H1 (cell line): ENCODE results near the gene C4orf46. TPM values are rescaled to one million over a fixed set of nuclear protein-coding genes. Genes with fewer than 3 reads are reported as not detected.

ENCODE experiments used
- CTCF ChIA-PET: fragments of 300-600 bp; sonication (Branson Sonifier 250); formaldehyde crosslinking; loops from one replicate; lab custom pipeline; 2021; ENCODE audit not compliant: partially characterized antibody; lab: Charles Lee
- POLR2A ChIA-PET: fragments of 300-600 bp; sonication (Branson Sonifier 250); formaldehyde crosslinking; loops from one replicate; lab custom pipeline; 2021; ENCODE audit warnings: inconsistent platforms; ENCODE audit not compliant: partially characterized antibody; lab: Charles Lee
- DNase-seq, 2 experiments: peaks; one replicate each; pipeline versions ENCODE4 v3.0.0 to v3.0.0-alpha.2; 2010 to 2022; ENCODE audit warnings: low spot score in 2 of 2, low read depth in 1 of 2, mixed read lengths in 1 of 2
- FAIRE-seq: peaks from 2 replicates; lab custom pipeline; 2011; peaks lifted over from hg19 to GRCh38; lab: Jason Lieb, UNC
- H2AFZ ChIP-seq: 2 replicates; pipeline ENCODE4 v1.8.1; 2012; ENCODE audit warnings: low read length, inconsistent platforms
- H2AK5ac ChIP-seq: 2 replicates; pipeline ENCODE4 v1.6.1; 2013; ENCODE audit warnings: low read depth, low read length
- H2BK120ac ChIP-seq: replicated peaks from 2 replicates; pipeline ENCODE3; 2013; ENCODE audit warnings: low read depth, low read length, inconsistent platforms
- H2BK12ac ChIP-seq: 2 replicates; pipeline ENCODE4 v1.6.1; 2013; ENCODE audit warnings: low read depth, low read length
- H2BK15ac ChIP-seq: 2 replicates; pipeline ENCODE4 v1.6.1; 2013; ENCODE audit warnings: low read length
- H2BK20ac ChIP-seq: 2 replicates; pipeline ENCODE4 v1.6.1; 2013; ENCODE audit warnings: low read length
- H2BK5ac ChIP-seq: 2 replicates; pipeline ENCODE4 v1.6.1; 2013; ENCODE audit warnings: low read depth, low read length
- H3K14ac ChIP-seq: 2 replicates; pipeline ENCODE4 v1.6.1; 2013; ENCODE audit warnings: inconsistent platforms; ENCODE audit not compliant: insufficient read length
- H3K18ac ChIP-seq: 2 replicates; pipeline ENCODE4 v1.6.1; 2013; ENCODE audit warnings: low read length; ENCODE audit errors: extremely low read depth
- H3K23ac ChIP-seq: 2 replicates; pipeline ENCODE4 v1.6.1; 2013; ENCODE audit warnings: inconsistent platforms; ENCODE audit not compliant: insufficient read length
- H3K23me2 ChIP-seq: 2 replicates; pipeline ENCODE4 v1.6.1; 2013; ENCODE audit warnings: low read depth, low read length
- H3K27ac ChIP-seq: 2 replicates; pipeline ENCODE4 v1.6.1; 2011; ENCODE audit warnings: low read depth, low read length, inconsistent platforms
- H3K27me3 ChIP-seq, 4 experiments: replicated peaks in 1 of 4; 1 replicate in 1 of 4; 2 replicates in 3 of 4; pipeline versions ENCODE4 v1.6.1 to v1.8.1; 2011 to 2013; ENCODE audit warnings: low read length in 3 of 4, mild to moderate bottlenecking in 3 of 4, inconsistent platforms in 2 of 4, mixed read lengths in 2 of 4, moderate library complexity in 1 of 4; ENCODE audit not compliant: control insufficient read depth in 3 of 4, insufficient read depth in 3 of 4; ENCODE audit errors: extremely low read depth in 1 of 4
- H3K36me3 ChIP-seq, 4 experiments: 2 replicates each; pipeline versions ENCODE4 v1.6.1 to v1.8.1; 2011 to 2013; ENCODE audit warnings: mild to moderate bottlenecking in 4 of 4, low read length in 3 of 4, moderate library complexity in 2 of 4, control low read depth in 1 of 4, inconsistent platforms in 1 of 4; ENCODE audit not compliant: insufficient read depth in 4 of 4, control insufficient read depth in 2 of 4
- H3K4ac ChIP-seq: replicated peaks from 2 replicates; pipeline ENCODE3; 2013; ENCODE audit warnings: low read length, low read depth, mixed read lengths, inconsistent platforms; ENCODE audit not compliant: insufficient read length
- H3K4me1 ChIP-seq, 4 experiments: replicated peaks in 1 of 4; 1 replicate in 1 of 4; 2 replicates in 3 of 4; pipeline versions ENCODE4 v1.6.1 to v1.8.1; 2011 to 2013; ENCODE audit warnings: low read length in 3 of 4, inconsistent platforms in 2 of 4, mixed read lengths in 1 of 4; ENCODE audit not compliant: insufficient read depth in 4 of 4, control insufficient read depth in 3 of 4
- H3K4me2 ChIP-seq, 2 experiments: 2 replicates each; pipeline versions ENCODE4 v1.6.1 to v1.8.1; 2011 to 2013; ENCODE audit warnings: low read depth in 2 of 2, low read length in 2 of 2, control low read depth in 1 of 2, inconsistent platforms in 1 of 2, mild to moderate bottlenecking in 1 of 2; ENCODE audit not compliant: insufficient read depth in 1 of 2
- H3K4me3 ChIP-seq, 4 experiments: fragments of 200-600, 300-600 bp in 1 of 4; sonication (generic), shearing (Covaris generic), sonication (Bioruptor Twin) in 1 of 4; 2 replicates each; pipeline versions ENCODE4 v1.5.1 to v1.8.1; 2011 to 2016; ENCODE audit warnings: low read length in 4 of 4, low read depth in 3 of 4, control low read depth in 2 of 4, inconsistent platforms in 2 of 4, mild to moderate bottlenecking in 2 of 4, mixed read lengths in 1 of 4, moderate library complexity in 1 of 4; ENCODE audit not compliant: insufficient read depth in 2 of 4; ENCODE audit errors: extremely low read depth in 1 of 4
- H3K56ac ChIP-seq: replicated peaks from 2 replicates; pipeline ENCODE3; 2013; ENCODE audit warnings: low read depth, mild to moderate bottlenecking, mixed read lengths, low read length, inconsistent platforms; ENCODE audit not compliant: insufficient read length
- H3K79me1 ChIP-seq: 2 replicates; pipeline ENCODE4 v1.6.1; 2013; ENCODE audit warnings: low read depth, low read length, control low read depth
- H3K79me2 ChIP-seq, 2 experiments: 2 replicates each; pipeline versions ENCODE4 v1.6.1 to v1.8.1; 2012 to 2013; ENCODE audit warnings: low read length in 2 of 2, mild to moderate bottlenecking in 2 of 2, inconsistent platforms in 1 of 2; ENCODE audit not compliant: insufficient read depth in 2 of 2, control insufficient read depth in 1 of 2
- H3K9ac ChIP-seq, 4 experiments: replicated peaks in 1 of 4; 1 replicate in 1 of 4; 2 replicates in 3 of 4; pipeline versions ENCODE4 v1.6.1 to v1.8.1; 2011 to 2013; ENCODE audit warnings: low read depth in 3 of 4, low read length in 3 of 4, control low read depth in 2 of 4, mild to moderate bottlenecking in 2 of 4, moderate library complexity in 2 of 4, inconsistent platforms in 1 of 4; ENCODE audit errors: extremely low read depth in 1 of 4
- H3K9me3 ChIP-seq, 2 experiments: 2 replicates each; pipeline versions ENCODE4 v1.6.1 to v1.8.1; 2012 to 2013; ENCODE audit warnings: mild to moderate bottlenecking in 2 of 2, moderate library complexity in 2 of 2, control low read depth in 1 of 2, inconsistent platforms in 1 of 2, low read depth in 1 of 2, low read length in 1 of 2, mixed read lengths in 1 of 2; ENCODE audit not compliant: insufficient read depth in 2 of 2
- H4K20me1 ChIP-seq, 2 experiments: replicated peaks in 1 of 2; 2 replicates each; pipeline versions ENCODE3 to v1.8.1; 2011 to 2013; ENCODE audit warnings: inconsistent platforms in 2 of 2, low read length in 2 of 2, mild to moderate bottlenecking in 1 of 2; ENCODE audit not compliant: insufficient read depth in 2 of 2, control insufficient read depth in 1 of 2
- H4K5ac ChIP-seq: 2 replicates; pipeline ENCODE4 v1.6.1; 2013; ENCODE audit warnings: low read length, low read depth, mixed read lengths, inconsistent platforms; ENCODE audit not compliant: insufficient read length
- H4K8ac ChIP-seq: 2 replicates; pipeline ENCODE4 v1.8.0; 2013; ENCODE audit warnings: mild to moderate bottlenecking, moderate library complexity, low read length, inconsistent platforms; ENCODE audit not compliant: insufficient read depth; ENCODE audit errors: extremely low read depth
- H4K91ac ChIP-seq: replicated peaks from 2 replicates; pipeline ENCODE3; 2013; ENCODE audit warnings: low read length, mixed read lengths, inconsistent platforms; ENCODE audit not compliant: insufficient read length
- ASH2L ChIP-seq: fragments of 200-600, 300-600 bp; sonication (generic); IDR thresholded peaks from one replicate; pipeline ENCODE4 v1.7.1; 2017; ENCODE audit warnings: low read length
- CBX5 ChIP-seq: fragments of 300-800, 300-1000 bp; sonication (generic); IDR thresholded peaks from 2 replicates; pipeline ENCODE4 v1.7.1; 2016; ENCODE audit warnings: antibody characterized with exemption, low read length, low read depth
- EZH2 ChIP-seq: fragments of 200-600 bp; sonication (generic); IDR thresholded peaks from 2 replicates; pipeline ENCODE4 v1.7.1; 2012; ENCODE audit warnings: low read depth, mild to moderate bottlenecking, moderate library complexity, low read length, inconsistent platforms; ENCODE audit not compliant: severe bottlenecking
- MAX ChIP-seq: IDR thresholded peaks from 2 replicates; pipeline ENCODE4 v1.6.1; 2012; ENCODE audit warnings: inconsistent platforms
- NANOG ChIP-seq: IDR thresholded peaks from 2 replicates; pipeline ENCODE4 v1.6.1; 2011; ENCODE audit warnings: low read length, low read depth, mild to moderate bottlenecking, inconsistent platforms; ENCODE audit not compliant: insufficient read depth, poor library complexity, severe bottlenecking
- NRF1 ChIP-seq: IDR thresholded peaks from 2 replicates; pipeline ENCODE4 v1.6.1; 2011; ENCODE audit warnings: mild to moderate bottlenecking, low read depth, low read length, improper control_type of control experiment
- SIN3A ChIP-seq, 2 experiments: IDR thresholded peaks in 1 of 2; conservative IDR thresholded peaks in 1 of 2; 2 replicates each; pipeline ENCODE4 v1.6.1; 2011 to 2012; ENCODE audit warnings: low read length in 2 of 2, improper control_type of control experiment in 1 of 2, low read depth in 1 of 2, mild to moderate bottlenecking in 1 of 2
- SP1 ChIP-seq: IDR thresholded peaks from 2 replicates; pipeline ENCODE4 v1.6.1; 2011; ENCODE audit warnings: low read depth, low read length
- SP4 ChIP-seq: IDR thresholded peaks from 2 replicates; pipeline ENCODE4 v1.6.1; 2012; ENCODE audit warnings: low read length, inconsistent platforms
- SUZ12 ChIP-seq: fragments of 200-600 bp; sonication (generic); IDR thresholded peaks from 2 replicates; pipeline ENCODE4 v1.6.1; 2012; ENCODE audit warnings: mild to moderate bottlenecking, inconsistent platforms, low read length, moderate library complexity, mixed read lengths
- TBP ChIP-seq: IDR thresholded peaks from 2 replicates; pipeline ENCODE4 v1.6.1; 2011; ENCODE audit warnings: low read depth, low read length, improper control_type of control experiment
- TCF12 ChIP-seq: IDR thresholded peaks from 2 replicates; pipeline ENCODE4 v1.6.1; 2011; ENCODE audit warnings: low read depth, mild to moderate bottlenecking, low read length
- ZNF274 ChIP-seq: IDR thresholded peaks from 2 replicates; pipeline ENCODE4 v1.7.0; 2012; ENCODE audit warnings: low read length, borderline replicate concordance; ENCODE audit errors: extremely low read depth
- WGBS, 2 experiments: shearing (Covaris generic) in 1 of 2; methylation state at CpG; one replicate each; pipeline versions ENCODE4 v1.1.6 to v1.1.7; 2013 to 2015; ENCODE audit warnings: low lambda C conversion rate in 2 of 2, mixed read lengths in 2 of 2, inconsistent platforms in 1 of 2, low coverage in 1 of 2, missing lambda C conversion rate in 1 of 2; ENCODE audit not compliant: insufficient replicate concordance in 2 of 2, insufficient coverage in 1 of 2, insufficient read length in 1 of 2; ENCODE audit errors: extremely low coverage in 1 of 2, missing lambda C conversion rate in 1 of 2; 5-methylcytosine and 5-hydroxymethylcytosine counted together
- polyA plus RNA-seq, 7 experiments: library from polyadenylated mRNA; depleted of rRNA in 3 of 7; stranded (reverse) in 5 of 7; unstranded in 2 of 7; fragments of >200 nt in 5 of 7; fragments of 200-250 nt in 2 of 7; gene quantifications; 1 replicate in 5 of 7; 2 replicates in 1 of 7; 4 replicates in 1 of 7; pipeline versions ENCODE4 v1.2.1 to v1.2.3, GENCODE V29; 2011 to 2013; ENCODE audit warnings: missing spikeins in 2 of 7, mixed read lengths in 2 of 7
- total RNA-seq: library from RNA; stranded (reverse); fragmentation: NEBNext Ultra II Directional; extraction: Animal tissue kit (Norgen Biotek cat#: 25700); gene quantifications from 2 replicates; pipeline ENCODE4 v1.2.1, GENCODE V29; 2021

Gene C4orf46
- total and polyA plus RNA-seq, 2 of the 8 experiments (the other 6 are each of a cell fraction or from before 2014, with no cell fraction given) = 19.8 to 28.6 TPM

DNA sequence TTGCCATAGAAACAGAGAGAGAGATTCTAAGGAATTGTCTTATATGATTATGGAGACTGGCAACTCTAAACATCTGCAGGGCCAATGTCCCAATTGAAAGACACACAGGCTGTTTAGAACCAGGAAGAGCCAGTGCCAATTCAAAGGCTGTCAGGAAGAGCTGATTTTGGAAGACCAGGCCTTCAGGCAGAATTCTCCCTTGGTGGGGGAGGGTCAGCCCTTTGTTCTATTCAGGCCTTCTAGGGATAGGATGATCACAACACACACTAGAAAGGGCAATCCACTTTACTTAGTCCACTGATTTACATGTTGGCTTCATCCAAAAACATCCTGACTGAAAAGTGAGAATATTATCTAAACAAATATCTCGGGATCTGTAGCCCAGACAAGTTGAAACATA, 15.2 kb downstream of the C4orf46 start:
- ChIA-PET CTCF (interaction anchor here (0.6 to 4.8 kb wide), 5 partner anchors 10 to 550 kb away, joined by 3 to 26 read pairs (median 5); no protein-coding TSS in a partner anchor), POLR2A (interaction anchor here (1.6 kb wide), 1 partner anchor 10 kb away, joined by 6 read pairs; no protein-coding TSS in a partner anchor)
- no peak overlapping the region for H2BK20ac ChIP-seq
- H4K20me1 ChIP-seq = no peaks in the 10 kb centered on the region
- H2BK12ac ChIP-seq = no peak overlapping the region
- H3K56ac ChIP-seq = no peak overlapping the region
- no peaks in the 10 kb centered on the region for H3K79me2 ChIP-seq
- H3K14ac ChIP-seq = no peak overlapping the region
- H3K27ac ChIP-seq = no peak overlapping the region
- no peak overlapping the region for H3K9ac ChIP-seq
- no peaks in the 10 kb centered on the region for H3K79me1 ChIP-seq
- no peak overlapping the region for H3K18ac ChIP-seq
- DNase-seq (no peak), FAIRE-seq (no peak)
- no peak overlapping the region for H2BK120ac ChIP-seq
- no peaks in the 10 kb centered on the region for H3K9me3 ChIP-seq
- no peak overlapping the region for H3K4ac ChIP-seq
- WGBS, 2 experiments = 89% methylated on average over 1 of the region's 1 CpG; no CpG with 5 or more reads in 1 of the 2 experiments
- H3K4me3 ChIP-seq = no peak overlapping the region
- H2AK5ac ChIP-seq = no peak overlapping the region
- no peak overlapping the region for H4K91ac ChIP-seq
- no peaks in the 10 kb centered on the region for H3K27me3 ChIP-seq
- H3K4me2 ChIP-seq = no peak overlapping the region
- H4K8ac ChIP-seq = no peak overlapping the region
- H3K4me1 ChIP-seq = peaks cover 0 to 2% (median 0%) of the 10 kb centered on the region in 4 experiments; a peak in 2 of 7 replicates
- no peak overlapping the region for H2AFZ ChIP-seq
- no peak overlapping the region for H4K5ac ChIP-seq
- no peak overlapping the region for H3K23ac ChIP-seq
- H2BK5ac ChIP-seq = no peak overlapping the region
- no peaks in the 10 kb centered on the region; the same call in 1 of the 2 replicates for H3K23me2 ChIP-seq
- H2BK15ac ChIP-seq = no peak overlapping the region
- no peaks in the 10 kb centered on the region; a peak in 1 of 8 replicates for H3K36me3 ChIP-seq
- no peak for TF ChIP-seq TCF12
- TF ChIP-seq SP4 = no peak
- TF ChIP-seq SP1 = no peak
- no peak for TF ChIP-seq ASH2L
- no peak for TF ChIP-seq ZNF274
- no peak for TF ChIP-seq NANOG
- TF ChIP-seq SUZ12 = no peak
- no peak for TF ChIP-seq EZH2
- TF ChIP-seq TBP = no peak
- TF ChIP-seq SIN3A (conservative IDR thresholded peaks at IDR 0.05 in 1 of 2, IDR thresholded peaks at IDR 0.05 in 1 of 2; ENCODE audit: low read depth in 1 of 2, low read length in 2 of 2) = no peak
- no peak for TF ChIP-seq NRF1
- TF ChIP-seq MAX = no peak
- TF ChIP-seq CBX5 = no peak
